Amniotic epithelial cell (primary cell): ENCODE data around the gene PACSIN1.

Experiments
- DNase-seq: peaks from one replicate; pipeline ENCODE4 v3.0.0-alpha.2; 2010; ENCODE audit warnings: low read depth

Gene PACSIN1

GRCh38 chr6:34465531-34466241, at the start of gene PACSIN1:
PACSIN1 (plus strand) TSS chr6:34466076; CDS start chr6:34526306, 60,230 bp downstream.
- DNase-seq: no peak

DNA sequence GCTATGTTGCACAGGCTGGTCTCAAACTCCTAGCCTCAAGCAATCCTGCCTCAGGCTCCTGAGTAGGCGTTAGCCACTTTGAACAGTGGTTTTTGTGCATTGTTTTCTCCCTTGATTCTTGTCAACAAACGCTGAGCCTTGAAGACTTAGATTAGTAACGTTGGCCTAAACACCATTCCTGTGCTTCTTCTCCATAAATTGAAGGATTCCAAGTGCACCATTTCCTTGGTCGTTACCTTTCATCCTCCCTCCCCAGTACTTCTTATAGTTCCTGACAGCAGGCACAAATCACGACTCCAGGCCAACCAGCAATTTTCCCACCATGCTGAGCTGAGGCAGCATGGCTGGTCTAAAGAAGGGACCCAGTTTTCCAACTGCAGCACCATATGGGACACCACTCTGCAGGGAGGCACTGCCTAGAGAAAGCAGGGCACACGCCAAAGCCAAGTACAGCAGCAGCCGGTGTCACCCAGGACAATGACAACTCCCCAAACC, 49.0 kb upstream of the PACSIN1 start:
- no peak for DNase-seq

- DNase-seq: no peak
These were observed 47.5 kb upstream of the PACSIN1 start for GRCh38 chr6:34418367-34418766.

DNA sequence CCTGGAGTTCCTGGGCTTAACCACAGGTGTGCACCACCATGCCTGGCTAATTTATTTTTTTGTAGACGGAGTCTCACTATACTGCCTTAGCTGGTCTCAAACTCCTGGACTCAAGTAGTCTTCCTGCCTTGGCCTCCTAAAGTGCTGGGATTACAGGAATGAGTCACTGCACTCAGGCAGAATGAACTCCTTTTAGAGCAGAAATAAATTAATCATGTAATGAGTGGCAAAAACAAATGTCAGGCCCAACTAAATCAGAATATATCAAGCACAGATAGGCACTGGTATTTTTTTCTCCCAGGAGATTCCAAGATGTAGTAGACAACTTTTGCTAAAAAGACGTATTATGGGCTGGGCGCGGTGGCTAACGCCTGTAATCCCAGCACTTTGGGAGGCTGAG, 42.6 kb upstream of the PACSIN1 start:
- peak; percentile 77 for DNase-seq

DNA sequence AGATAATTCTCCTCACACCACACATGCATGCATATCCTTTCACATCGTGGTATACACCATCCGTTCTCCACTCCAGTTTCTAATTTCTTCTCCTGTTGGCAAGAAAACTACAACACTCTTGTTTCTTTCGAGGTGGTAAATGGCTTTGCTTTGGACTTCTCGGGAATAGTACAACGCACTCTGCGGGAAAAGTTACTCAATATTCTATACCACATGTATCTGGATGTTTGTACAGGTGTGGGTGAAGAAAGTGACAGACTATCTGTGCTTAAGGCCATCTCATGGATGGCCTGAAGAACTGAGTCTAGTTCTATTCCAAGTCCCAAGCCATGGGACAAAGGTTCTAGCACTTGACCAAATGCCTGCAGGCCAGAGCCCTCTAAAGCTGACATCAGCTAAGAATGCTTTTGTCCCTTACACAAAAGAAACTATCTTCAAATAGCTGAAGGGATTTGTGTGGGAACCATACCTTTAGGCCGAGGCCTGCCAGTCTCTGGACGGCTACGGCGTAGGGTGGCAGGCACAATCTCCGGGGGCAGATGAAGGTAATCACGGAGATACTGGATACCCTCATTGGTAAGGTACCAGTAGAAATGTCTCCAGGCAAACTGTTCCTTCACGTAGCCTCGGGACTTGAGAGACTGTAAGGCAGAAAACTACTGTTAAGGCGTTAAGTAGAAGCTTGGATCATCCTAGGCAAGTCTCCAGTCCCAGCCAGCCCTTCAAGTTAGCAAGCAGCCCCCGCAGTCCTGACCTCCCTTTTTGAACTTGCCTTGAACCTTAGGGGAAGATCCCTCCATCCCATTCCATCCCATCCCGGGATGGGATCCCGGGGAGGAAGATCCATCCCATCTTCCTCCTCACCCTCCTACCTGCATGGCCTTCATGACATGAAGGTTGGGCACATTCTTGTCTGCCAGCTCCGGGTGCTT, 41.4 kb upstream of the PACSIN1 start:
- DNase-seq: no peak

- DNase-seq: peak; percentile 15
These were observed 40.8 kb upstream of the PACSIN1 start for GRCh38 chr6:34425132-34425497.

- DNase-seq: peak; percentile 83
These were observed 40.1 kb upstream of the PACSIN1 start, which contains the start of gene RPS10 for GRCh38 chr6:34425498-34426410. RPS10 (minus strand) TSS chr6:34426069; CDS start chr6:34425221, 848 bp downstream.

GRCh38 chr6:34435916-34436315, 30.0 kb upstream of the PACSIN1 start:
- DNase-seq: no peak

- no peak for DNase-seq
These were observed 28.9 kb upstream of the PACSIN1 start for GRCh38 chr6:34436803-34437643.

DNA sequence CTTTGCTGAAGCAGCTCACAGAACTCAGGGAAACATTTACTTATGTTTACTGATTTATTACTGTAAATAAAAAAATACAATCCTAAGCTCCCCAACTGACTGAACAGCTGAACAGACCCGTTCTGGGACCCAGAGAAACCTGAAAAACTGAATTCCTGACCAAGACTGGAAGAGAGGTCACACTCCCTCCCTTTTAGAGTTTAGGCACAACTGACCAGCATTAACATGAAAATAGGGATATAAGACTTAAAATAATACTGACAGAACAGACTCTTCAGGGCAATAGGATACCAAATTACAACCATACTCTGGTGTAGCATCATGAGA, 28.3 kb upstream of the PACSIN1 start:
- DNase-seq: no peak

DNA sequence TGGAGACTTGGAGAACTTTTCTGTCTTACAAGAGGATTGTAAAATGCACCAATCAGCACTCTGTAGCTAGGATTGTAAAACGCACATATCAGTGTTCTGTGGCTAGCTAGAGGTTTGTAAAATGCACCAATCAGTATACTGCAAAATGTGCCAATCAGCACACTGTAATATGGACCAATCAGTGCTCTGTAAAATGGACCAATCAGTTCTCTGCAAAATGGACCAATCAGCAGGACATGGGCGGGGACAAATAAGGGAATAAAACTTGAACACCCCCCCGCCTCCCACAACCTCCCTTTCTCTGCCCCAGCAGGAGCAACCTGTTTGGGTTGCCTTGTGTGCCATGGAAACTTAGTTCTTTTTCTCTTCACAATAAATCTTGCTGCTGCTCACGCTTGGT, 27.2 kb upstream of the PACSIN1 start:
- DNase-seq: no peak

DNA sequence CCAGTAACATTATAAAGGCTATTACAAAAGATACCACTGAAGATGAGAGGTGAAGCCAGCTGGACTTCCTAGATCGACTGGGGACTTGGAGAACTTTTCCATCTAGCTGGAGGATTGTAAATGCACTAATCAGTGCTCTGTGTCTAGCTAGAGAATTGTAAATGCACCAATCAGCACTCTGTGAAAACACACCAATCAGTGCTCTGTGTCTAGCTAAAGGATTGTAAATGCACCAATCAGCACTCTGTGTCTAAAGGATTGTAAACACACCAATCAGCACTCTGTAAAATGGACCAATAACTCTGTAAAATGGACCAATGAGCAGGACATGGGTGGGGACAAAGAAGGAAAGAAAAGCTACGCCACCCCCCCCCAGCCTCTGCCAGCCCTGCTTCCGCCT, 26.4 kb upstream of the PACSIN1 start:
- no peak for DNase-seq

GRCh38 chr6:34441526-34441925, 24.4 kb upstream of the PACSIN1 start:
- no peak for DNase-seq

- no peak for DNase-seq
These were observed 20.5 kb upstream of the PACSIN1 start for GRCh38 chr6:34445313-34445860.

DNA sequence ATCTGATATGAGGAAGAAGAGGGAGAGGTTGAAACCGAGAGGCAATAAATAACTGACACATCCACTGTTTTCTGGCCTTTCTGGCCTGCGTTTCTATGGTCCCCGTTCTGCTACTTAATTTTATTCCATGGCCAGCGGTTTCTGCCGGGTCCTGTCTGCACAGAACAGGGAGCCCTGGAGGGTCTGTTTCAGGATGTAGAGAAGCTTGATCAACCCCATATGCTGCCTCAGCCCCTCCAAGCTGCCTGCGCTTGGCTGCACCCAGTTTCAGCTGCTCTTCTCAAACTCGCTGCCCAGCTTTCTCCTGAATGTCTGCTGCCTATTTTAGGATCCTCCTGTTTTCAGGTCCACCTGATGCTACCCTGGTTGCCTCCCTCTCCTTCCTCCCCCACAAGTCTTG, 18.5 kb upstream of the PACSIN1 start:
- DNase-seq: no peak

GRCh38 chr6:34447910-34448309, 18.0 kb upstream of the PACSIN1 start:
- DNase-seq: no peak

- no peak for DNase-seq
These were observed 14.7 kb upstream of the PACSIN1 start for GRCh38 chr6:34451192-34451591.

DNA sequence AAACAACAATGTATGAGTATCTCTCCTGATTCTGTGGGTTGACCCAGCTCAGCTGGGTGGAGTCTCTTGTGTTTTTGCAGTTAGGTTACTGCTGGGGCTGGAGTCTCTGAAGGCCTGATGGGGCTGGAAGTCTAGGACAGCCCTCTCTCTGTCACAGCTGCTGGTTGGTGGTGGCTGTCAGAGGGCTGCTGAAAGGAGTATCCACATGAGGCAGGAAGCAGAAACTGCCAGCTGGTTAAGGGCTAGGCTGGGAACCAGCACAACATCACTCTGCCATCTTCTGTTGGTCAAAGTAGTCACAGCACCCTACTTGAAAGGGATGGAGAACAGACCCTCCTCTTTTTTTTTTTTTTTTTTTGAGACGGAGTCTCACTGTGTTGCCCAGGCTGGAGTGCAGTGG, 10.0 kb upstream of the PACSIN1 start:
- DNase-seq: no peak

- no peak for DNase-seq
These were observed 8.5 kb upstream of the PACSIN1 start for GRCh38 chr6:34457382-34457741.

GRCh38 chr6:34457742-34458735, 7.8 kb upstream of the PACSIN1 start:
- DNase-seq: no peak
